Measurements from ENCODE around the gene HAND1. TPM values are rescaled to one million over a fixed set of nuclear protein-coding genes. Genes with fewer than 3 reads are reported as not detected.

Gene HAND1
- polyA plus RNA-seq, 1 experiment = not detected

- POLR2A ChIA-PET = no interaction called here
- Histone ChIP-seq H3K27me3 (ENCODE audit: control insufficient read depth, insufficient read depth, low read length) (peaks cover 84% of the 10 kb centered on the region), H3K36me3 (ENCODE audit: control insufficient read depth, insufficient read depth, low read length) (no peaks in the 10 kb centered on the region), H3K4me3 (ENCODE audit: low read depth, low read length) (no peak overlapping the region)
- no peak for TF ChIP-seq CTCF (IDR thresholded peaks at IDR 0.05; ENCODE audit: insufficient read depth, low read depth, low read length)
- DNase-seq (ENCODE audit: low read depth) = no peak
- CTCF ChIA-PET = interaction anchor here (0.6 to 1.9 kb wide), 6 partner anchors 9 to 145 kb away, joined by 3 to 7 read pairs (median 3); no protein-coding TSS in a partner anchor
These were observed 1.4 kb downstream of the HAND1 start for GRCh38 chr5:154476354-154477205.

- TF ChIP-seq CTCF (IDR thresholded peaks at IDR 0.05; ENCODE audit: insufficient read depth, low read depth, low read length) = no peak
- Histone ChIP-seq H3K4me3 (ENCODE audit: low read depth, low read length) (no peak overlapping the region), H3K36me3 (ENCODE audit: control insufficient read depth, insufficient read depth, low read length) (no peaks in the 10 kb centered on the region), H3K27me3 (ENCODE audit: control insufficient read depth, insufficient read depth, low read length) (peaks cover 83% of the 10 kb centered on the region)
- no peak for DNase-seq (ENCODE audit: low read depth)
- ChIA-PET CTCF (interaction anchor here (0.6 to 1.9 kb wide), 6 partner anchors 9 to 146 kb away, joined by 3 to 7 read pairs (median 3); no protein-coding TSS in a partner anchor), POLR2A (no interaction called here)
These were observed 2.3 kb downstream of the HAND1 start for GRCh38 chr5:154475591-154476353.

- Histone ChIP-seq H3K36me3 (ENCODE audit: control insufficient read depth, insufficient read depth, low read length) (no peaks in the 10 kb centered on the region), H3K4me3 (ENCODE audit: low read depth, low read length) (no peak overlapping the region), H3K27me3 (ENCODE audit: control insufficient read depth, insufficient read depth, low read length) (peaks cover 77% of the 10 kb centered on the region)
- CTCF ChIA-PET = interaction anchor here (1.0 to 1.9 kb wide), 2 partner anchors 8 to 29 kb away, joined by 3 to 7 read pairs; no protein-coding TSS in a partner anchor
- DNase-seq (ENCODE audit: low read depth) = no peak
- no peak for TF ChIP-seq CTCF (IDR thresholded peaks at IDR 0.05; ENCODE audit: insufficient read depth, low read depth, low read length)
- POLR2A ChIA-PET = no interaction called here
These were observed 3.4 kb downstream of the HAND1 start for GRCh38 chr5:154474396-154475334.

GRCh38 chr5:154473581-154474283 lies 4.3 kb downstream of the HAND1 start:
- no peak for DNase-seq (ENCODE audit: low read depth)
- TF ChIP-seq CTCF (IDR thresholded peaks at IDR 0.05; ENCODE audit: insufficient read depth, low read depth, low read length) = no peak
- Histone ChIP-seq H3K36me3 (ENCODE audit: control insufficient read depth, insufficient read depth, low read length) (no peaks in the 10 kb centered on the region), H3K4me3 (ENCODE audit: low read depth, low read length) (no peak overlapping the region), H3K27me3 (ENCODE audit: control insufficient read depth, insufficient read depth, low read length) (peaks cover 70% of the 10 kb centered on the region)
- POLR2A ChIA-PET = no interaction called here
- CTCF ChIA-PET = interaction anchor here (8.3 kb wide), 1 partner anchor 137 kb away, joined by 93 read pairs; no protein-coding TSS in a partner anchor
